ENCODE measurements around the gene PALLD. TPM values are rescaled to one million over a fixed set of nuclear protein-coding genes. Genes with fewer than 3 reads are reported as not detected.

PALLD gene
- total RNA-seq, 6 experiments from 2014 or later: 7.7 to 81.6 (median 24.8) TPM

DNA sequence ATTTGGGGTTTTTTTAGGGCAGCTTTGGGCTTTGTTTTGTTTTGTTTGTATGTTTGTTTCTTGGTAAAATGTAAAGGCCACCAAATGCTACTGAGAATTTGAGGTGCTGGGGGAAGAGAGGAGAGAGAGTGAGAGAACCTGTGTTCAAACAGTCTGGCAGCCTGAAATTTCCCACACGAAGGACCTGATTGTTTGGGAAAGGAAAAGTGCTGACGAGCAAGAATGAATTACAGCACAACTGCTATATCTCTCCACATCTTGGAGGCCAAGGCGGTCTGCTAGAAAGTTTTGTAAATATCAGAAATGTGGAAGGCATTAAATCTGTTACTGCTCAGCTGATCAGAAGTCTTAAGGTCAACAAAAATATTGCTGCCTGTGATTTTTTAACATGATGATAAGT lies 170.5 kb downstream of the PALLD start:
- intact Hi-C loops (cut with DNase I): no loop called here
- DNase-seq: no peak
- WGBS (ENCODE audit: insufficient coverage, low coverage, low lambda C conversion rate, missing lambda C conversion rate): 52% methylated on average over 3 of the region's 3 CpGs

DNA sequence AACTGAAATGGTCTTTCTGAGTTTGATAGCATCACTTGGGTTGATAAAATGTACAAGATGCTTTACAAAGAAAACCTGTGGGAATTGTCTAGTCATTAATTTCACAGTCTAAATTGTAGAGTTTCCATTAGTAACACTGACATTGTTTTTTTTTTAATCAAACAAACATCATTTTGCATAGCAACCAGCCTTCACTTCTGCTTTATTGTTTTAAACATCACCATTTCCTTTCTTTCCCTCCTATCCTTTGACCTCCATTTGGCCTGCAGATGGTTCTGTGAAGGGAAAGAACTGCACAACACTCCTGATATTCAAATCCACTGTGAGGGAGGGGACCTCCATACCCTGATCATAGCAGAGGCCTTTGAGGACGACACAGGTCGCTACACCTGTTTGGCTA lies 171.1 kb downstream of the PALLD start:
- Histone ChIP-seq H3K4me3 (no peak overlapping the region), H3K36me3 (no peaks in the 10 kb centered on the region), H3K9me3 (no peaks in the 10 kb centered on the region), H3K4me1 (peaks cover 0 to 3% (median 2%) of the 10 kb centered on the region in 4 donors), H3K27me3 (no peaks in the 10 kb centered on the region), H3K27ac (no peak overlapping the region)
- intact Hi-C loops (cut with DNase I): no loop called here
- DNase-seq (no peak), ATAC-seq (no peak)
- no peak for TF ChIP-seq POLR2A (IDR thresholded peaks at IDR 0.05)
- TF ChIP-seq, protein P1, sequence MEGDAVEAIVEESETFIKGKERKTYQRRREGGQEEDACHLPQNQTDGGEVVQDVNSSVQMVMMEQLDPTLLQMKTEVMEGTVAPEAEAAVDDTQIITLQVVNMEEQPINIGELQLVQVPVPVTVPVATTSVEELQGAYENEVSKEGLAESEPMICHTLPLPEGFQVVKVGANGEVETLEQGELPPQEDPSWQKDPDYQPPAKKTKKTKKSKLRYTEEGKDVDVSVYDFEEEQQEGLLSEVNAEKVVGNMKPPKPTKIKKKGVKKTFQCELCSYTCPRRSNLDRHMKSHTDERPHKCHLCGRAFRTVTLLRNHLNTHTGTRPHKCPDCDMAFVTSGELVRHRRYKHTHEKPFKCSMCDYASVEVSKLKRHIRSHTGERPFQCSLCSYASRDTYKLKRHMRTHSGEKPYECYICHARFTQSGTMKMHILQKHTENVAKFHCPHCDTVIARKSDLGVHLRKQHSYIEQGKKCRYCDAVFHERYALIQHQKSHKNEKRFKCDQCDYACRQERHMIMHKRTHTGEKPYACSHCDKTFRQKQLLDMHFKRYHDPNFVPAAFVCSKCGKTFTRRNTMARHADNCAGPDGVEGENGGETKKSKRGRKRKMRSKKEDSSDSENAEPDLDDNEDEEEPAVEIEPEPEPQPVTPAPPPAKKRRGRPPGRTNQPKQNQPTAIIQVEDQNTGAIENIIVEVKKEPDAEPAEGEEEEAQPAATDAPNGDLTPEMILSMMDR (IDR thresholded peaks at IDR 0.05): no peak
- 100% methylated on average over 2 of the region's 2 CpGs for WGBS (ENCODE audit: insufficient coverage, low coverage, low lambda C conversion rate, missing lambda C conversion rate)

More for the DNA sequence above, 170.5 kb downstream of the PALLD start:
- Histone ChIP-seq H3K4me3 (no peak overlapping the region), H3K36me3 (no peaks in the 10 kb centered on the region), H3K27ac (no peak overlapping the region), H3K4me1 (peaks cover 0 to 7% (median 4%) of the 10 kb centered on the region in 4 donors), H3K27me3 (no peaks in the 10 kb centered on the region), H3K9me3 (no peaks in the 10 kb centered on the region)
- TF ChIP-seq, protein P1 (IDR thresholded peaks at IDR 0.05): no peak
- TF ChIP-seq POLR2A (IDR thresholded peaks at IDR 0.05): no peak
- ATAC-seq: no peak

DNA sequence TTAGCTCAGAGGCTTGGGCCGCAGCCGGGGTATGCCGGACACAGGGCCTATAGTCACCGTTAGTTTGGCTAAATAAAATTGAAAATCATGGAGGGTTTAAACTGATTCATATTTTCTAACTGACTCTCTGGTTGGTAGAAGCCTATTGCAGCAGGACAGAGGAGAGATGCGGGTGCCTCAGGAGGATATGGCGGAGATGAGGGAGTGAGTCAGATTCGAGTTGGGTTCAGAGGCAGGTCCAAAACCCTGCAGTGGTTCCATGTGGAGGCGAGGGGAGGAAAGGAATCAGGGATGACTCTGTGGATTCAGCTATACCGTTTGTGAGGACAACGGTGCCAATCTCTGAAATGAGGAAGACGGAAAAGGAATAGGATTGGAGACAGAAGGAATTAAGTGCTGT lies 176.6 kb downstream of the PALLD start:
- H3K27ac ChIP-seq: no peak overlapping the region
- no peak for ATAC-seq
- WGBS (ENCODE audit: insufficient coverage, low coverage, low lambda C conversion rate, missing lambda C conversion rate): 89% methylated on average over 10 of the region's 11 CpGs
- H3K9me3 ChIP-seq: no peaks in the 10 kb centered on the region
- no peak overlapping the region for H3K4me3 ChIP-seq
- no peaks in the 10 kb centered on the region for H3K27me3 ChIP-seq
- DNase-seq: no peak
- no peaks in the 10 kb centered on the region for H3K36me3 ChIP-seq
- no peaks in the 10 kb centered on the region for H3K4me1 ChIP-seq
- TF ChIP-seq POLR2A (IDR thresholded peaks at IDR 0.05): no peak
- TF ChIP-seq, protein P1 (IDR thresholded peaks at IDR 0.05): no peak
- intact Hi-C loops (cut with DNase I): no loop called here

DNA sequence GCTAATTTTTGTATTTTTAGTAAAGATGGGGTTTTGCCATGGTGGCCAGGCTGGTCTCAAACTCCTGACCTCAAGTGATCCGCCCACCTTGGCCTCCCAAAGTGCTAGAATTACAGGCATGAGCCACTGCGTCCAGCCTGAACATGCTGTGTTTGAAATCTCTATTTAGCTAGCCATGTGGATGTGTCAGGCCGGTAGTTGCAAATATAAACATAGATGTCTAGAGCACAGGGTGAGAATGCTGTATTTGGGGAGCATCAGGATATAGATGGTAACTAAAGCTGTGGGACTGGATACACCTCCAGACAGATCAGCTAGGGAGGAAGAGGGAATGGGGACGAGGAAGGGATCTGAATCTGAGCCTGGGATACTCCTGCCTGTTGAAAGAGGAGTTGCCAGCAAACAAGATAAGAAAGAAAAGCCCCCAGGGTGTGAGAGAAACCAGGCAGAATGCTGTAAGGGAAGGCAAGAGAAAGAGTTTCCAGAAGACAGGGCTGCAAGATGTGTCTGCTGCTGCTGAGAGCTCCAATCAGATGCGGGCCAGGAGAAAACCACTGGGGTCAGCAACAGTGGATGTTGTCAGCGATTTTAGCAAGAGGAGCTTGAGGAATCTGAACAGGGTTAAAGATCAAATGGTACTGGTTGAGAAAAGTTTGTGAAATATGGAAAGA lies 177.4 kb downstream of the PALLD start:
- Histone ChIP-seq H3K27ac (no peak overlapping the region), H3K36me3 (no peaks in the 10 kb centered on the region), H3K4me3 (no peak overlapping the region), H3K9me3 (no peaks in the 10 kb centered on the region), H3K4me1 (no peaks in the 10 kb centered on the region), H3K27me3 (no peaks in the 10 kb centered on the region)
- TF ChIP-seq POLR2A (IDR thresholded peaks at IDR 0.05): no peak
- TF ChIP-seq, protein P1 (IDR thresholded peaks at IDR 0.05): no peak
- 64% methylated on average over 6 of the region's 6 CpGs for WGBS (ENCODE audit: insufficient coverage, low coverage, low lambda C conversion rate, missing lambda C conversion rate)
- intact Hi-C loops (cut with DNase I): no loop called here
- ATAC-seq: no peak
- DNase-seq: no peak

Data from right lobe of liver (tissue), 6 donors.